Kidney (tissue), 14 donors: ENCODE results near the gene ME1. TPM values are rescaled to one million over a fixed set of nuclear protein-coding genes. Genes with fewer than 3 reads are reported as not detected.

Experiments
- DNase-seq, 5 donors: peaks; one replicate each; pipeline ENCODE4 v3.0.0-alpha.2; 2013 to 2020
- FAIRE-seq: peaks from 2 replicates; lab custom pipeline; 2012; peaks lifted over from hg19 to GRCh38; lab: Jason Lieb, UNC
- H3K27ac ChIP-seq, 2 donors: one replicate each; pipeline ENCODE4 v1.7.0; 2013; ENCODE audit warnings: low read depth in 2 of 2, low read length in 2 of 2, inconsistent platforms in 1 of 2
- H3K27me3 ChIP-seq: one replicate; pipeline ENCODE4 v1.7.1; 2013; ENCODE audit warnings: low read length, inconsistent platforms; ENCODE audit not compliant: control insufficient read depth, insufficient read depth
- H3K36me3 ChIP-seq, 3 donors: one replicate each; pipeline versions ENCODE4 v1.7.0 to v1.7.1; 2013; ENCODE audit warnings: low read length in 3 of 3, control low read depth in 1 of 3, inconsistent platforms in 1 of 3; ENCODE audit not compliant: insufficient read depth in 3 of 3, control insufficient read depth in 2 of 3
- H3K4me1 ChIP-seq, 3 donors: one replicate each; pipeline versions ENCODE4 v1.7.0 to v1.7.1; 2013; ENCODE audit warnings: low read length in 3 of 3, inconsistent platforms in 1 of 3, low read depth in 1 of 3; ENCODE audit not compliant: control insufficient read depth in 2 of 3, insufficient read depth in 2 of 3
- H3K4me3 ChIP-seq, 3 donors: one replicate each; pipeline versions ENCODE4 v1.7.0 to v1.8.1; 2013; ENCODE audit warnings: low read length in 3 of 3, control low read depth in 1 of 3, inconsistent platforms in 1 of 3
- H3K9ac ChIP-seq, 3 donors: one replicate each; pipeline versions ENCODE4 v1.7.0 to v1.7.1; 2013; ENCODE audit warnings: low read length in 3 of 3, control low read depth in 1 of 3, inconsistent platforms in 1 of 3
- H3K9me3 ChIP-seq, 3 donors: one replicate each; pipeline versions ENCODE4 v1.7.0 to v1.7.1; 2013; ENCODE audit warnings: low read length in 3 of 3, control low read depth in 1 of 3, inconsistent platforms in 1 of 3; ENCODE audit not compliant: control insufficient read depth in 2 of 3, insufficient read depth in 1 of 3
- intact Hi-C: fragments of 100-400 bp; cut with DNase I; formaldehyde crosslinking; loops from one replicate; pipeline ENCODE4 v1.11.1; 2022
- polyA plus RNA-seq: library from polyadenylated mRNA; stranded (reverse); fragments of 350-450 nt; fragmentation: Illumina TruSeq; extraction: RNeasy Lipid Tissue Mini Kit (QIAGEN cat#74804); gene quantifications from one replicate; pipeline ENCODE4 v1.2.3, GENCODE V29; 2014; ENCODE audit warnings: low read depth, low replicate concordance; ENCODE audit not compliant: insufficient read depth
- total RNA-seq: library from RNA; stranded (reverse); fragmentation: NEBNext Ultra II Directional; extraction: Animal tissue kit (Norgen Biotek cat#: 25700); gene quantifications from one replicate; pipeline ENCODE4 v1.2.1, GENCODE V29; 2021
- TF ChIP-seq, protein P1 (sequence below): IDR thresholded peaks from 3 replicates; pipeline ENCODE4 v1.5.1; 2012; ENCODE audit warnings: mild to moderate bottlenecking, moderate library complexity, borderline replicate concordance; ENCODE audit not compliant: insufficient read depth; ENCODE audit errors: extremely low read depth
- donor health status: control.
- donor health status: control.
- donor health status: control.
- donor health status: control.
- donor health status: control.
- donor health status: DM: yes; HTN: yes; CAD: no.
- donor health status: Normal renal cell carcinoma (clear cell type).

Gene ME1
- total and polyA plus RNA-seq, 2 donors from 2014 or later = 3.3 to 5.5 TPM

DNA sequence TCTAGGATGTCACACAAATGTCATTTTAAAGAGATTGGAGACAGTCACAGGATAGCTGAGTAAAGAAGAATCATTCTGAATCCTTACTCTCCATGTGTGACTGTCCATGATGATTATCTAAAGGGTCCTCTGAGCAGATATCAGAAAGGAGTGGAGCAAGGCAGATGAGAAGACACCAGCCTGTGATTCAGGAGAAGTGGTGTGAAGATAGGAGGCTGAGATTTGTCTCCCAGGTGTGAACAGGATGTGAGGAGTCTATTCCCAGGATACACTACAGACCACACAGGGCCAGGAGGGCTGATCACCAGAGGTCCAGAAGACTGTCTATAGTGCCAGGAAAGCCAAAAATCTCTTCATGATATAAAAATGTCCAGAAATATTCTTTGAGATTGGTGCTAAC lies 210.7 kb downstream of the ME1 start:
- TF ChIP-seq, protein P1, sequence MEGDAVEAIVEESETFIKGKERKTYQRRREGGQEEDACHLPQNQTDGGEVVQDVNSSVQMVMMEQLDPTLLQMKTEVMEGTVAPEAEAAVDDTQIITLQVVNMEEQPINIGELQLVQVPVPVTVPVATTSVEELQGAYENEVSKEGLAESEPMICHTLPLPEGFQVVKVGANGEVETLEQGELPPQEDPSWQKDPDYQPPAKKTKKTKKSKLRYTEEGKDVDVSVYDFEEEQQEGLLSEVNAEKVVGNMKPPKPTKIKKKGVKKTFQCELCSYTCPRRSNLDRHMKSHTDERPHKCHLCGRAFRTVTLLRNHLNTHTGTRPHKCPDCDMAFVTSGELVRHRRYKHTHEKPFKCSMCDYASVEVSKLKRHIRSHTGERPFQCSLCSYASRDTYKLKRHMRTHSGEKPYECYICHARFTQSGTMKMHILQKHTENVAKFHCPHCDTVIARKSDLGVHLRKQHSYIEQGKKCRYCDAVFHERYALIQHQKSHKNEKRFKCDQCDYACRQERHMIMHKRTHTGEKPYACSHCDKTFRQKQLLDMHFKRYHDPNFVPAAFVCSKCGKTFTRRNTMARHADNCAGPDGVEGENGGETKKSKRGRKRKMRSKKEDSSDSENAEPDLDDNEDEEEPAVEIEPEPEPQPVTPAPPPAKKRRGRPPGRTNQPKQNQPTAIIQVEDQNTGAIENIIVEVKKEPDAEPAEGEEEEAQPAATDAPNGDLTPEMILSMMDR = no peak
- H3K36me3 ChIP-seq = no peaks in the 10 kb centered on the region
- H3K27ac ChIP-seq = no peak overlapping the region
- H3K4me1 ChIP-seq = no peaks in the 10 kb centered on the region
- no peaks in the 10 kb centered on the region for H3K27me3 ChIP-seq
- H3K9me3 ChIP-seq = no peaks in the 10 kb centered on the region
- H3K4me3 ChIP-seq = no peak overlapping the region
- DNase-seq = no peak
- intact Hi-C loops = loop anchor here (5.0 kb wide), 1 partner anchor 292 kb away; the partner anchor contains the start of gene PRSS35
- no peak overlapping the region for H3K9ac ChIP-seq
- FAIRE-seq = no peak

DNA sequence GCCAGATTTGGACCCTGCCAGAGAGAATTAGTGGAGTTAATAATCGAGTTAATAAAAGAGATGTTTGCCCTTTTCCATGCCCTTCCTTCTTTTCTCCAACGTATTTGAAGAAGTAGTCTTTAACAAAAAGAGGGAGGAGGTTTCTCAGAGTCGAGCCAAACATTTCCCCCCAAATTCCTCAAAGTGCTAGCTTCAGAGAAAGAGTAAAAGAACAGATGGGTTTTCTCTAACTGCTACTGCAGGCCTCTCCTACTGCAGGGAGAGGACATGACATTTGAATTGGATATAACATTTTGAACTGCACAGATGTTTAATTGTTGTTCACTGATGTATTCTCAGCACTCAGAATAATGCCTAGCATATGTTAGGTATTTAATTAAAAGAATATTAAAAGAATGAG lies 212.2 kb downstream of the ME1 start:
- no peaks in the 10 kb centered on the region for H3K36me3 ChIP-seq
- H3K4me3 ChIP-seq = no peak overlapping the region
- H3K27me3 ChIP-seq = no peaks in the 10 kb centered on the region
- H3K27ac ChIP-seq = no peak overlapping the region
- H3K4me1 ChIP-seq = no peaks in the 10 kb centered on the region
- TF ChIP-seq, protein P1 = no peak
- DNase-seq = peak in 2 of 5 donors; percentile 43 to 76
- no peaks in the 10 kb centered on the region for H3K9me3 ChIP-seq
- FAIRE-seq = no peak
- intact Hi-C loops = no loop called here
- H3K9ac ChIP-seq = no peak overlapping the region

DNA sequence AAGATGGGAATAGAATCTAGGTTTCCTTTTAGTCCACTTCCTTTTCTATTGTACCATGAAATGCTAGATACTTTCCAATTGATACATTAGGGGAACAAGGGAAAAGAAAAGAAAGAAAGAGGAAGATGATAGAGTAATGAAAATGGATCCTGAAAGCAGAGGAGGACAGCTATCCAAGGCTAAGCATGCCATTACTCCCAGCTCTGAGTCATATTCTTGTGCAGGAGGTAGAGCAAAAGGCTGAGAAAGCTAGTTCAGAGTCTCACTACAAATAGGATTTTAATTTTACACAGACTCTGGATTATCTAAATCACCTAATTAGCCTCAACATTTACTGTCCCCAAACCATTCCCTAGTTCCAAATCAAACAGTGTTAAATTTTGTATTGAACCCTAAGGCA lies 214.0 kb downstream of the ME1 start:
- FAIRE-seq = no peak

More for the DNA sequence above, 214.0 kb downstream of the ME1 start:
- Histone ChIP-seq H3K9me3 (no peaks in the 10 kb centered on the region), H3K27ac (no peak overlapping the region), H3K36me3 (no peaks in the 10 kb centered on the region), H3K4me3 (no peak overlapping the region), H3K9ac (no peak overlapping the region), H3K27me3 (no peaks in the 10 kb centered on the region), H3K4me1 (no peaks in the 10 kb centered on the region)
- no peak for DNase-seq
- TF ChIP-seq, protein P1 = no peak
- intact Hi-C loops = no loop called here
